ENCODE data around the gene PCDHA3. TPM values are rescaled to one million over a fixed set of nuclear protein-coding genes. Genes with fewer than 3 reads are reported as not detected.
"Not testable (repeated sequence)": the region's sequence is repeated elsewhere in the genome, so short reads cannot be mapped to it uniquely, and the experiment has no call there.

Gene PCDHA3
- polyA plus RNA-seq, 3 donors, result 0.11 to 0.52 (median 0.12) TPM

DNA sequence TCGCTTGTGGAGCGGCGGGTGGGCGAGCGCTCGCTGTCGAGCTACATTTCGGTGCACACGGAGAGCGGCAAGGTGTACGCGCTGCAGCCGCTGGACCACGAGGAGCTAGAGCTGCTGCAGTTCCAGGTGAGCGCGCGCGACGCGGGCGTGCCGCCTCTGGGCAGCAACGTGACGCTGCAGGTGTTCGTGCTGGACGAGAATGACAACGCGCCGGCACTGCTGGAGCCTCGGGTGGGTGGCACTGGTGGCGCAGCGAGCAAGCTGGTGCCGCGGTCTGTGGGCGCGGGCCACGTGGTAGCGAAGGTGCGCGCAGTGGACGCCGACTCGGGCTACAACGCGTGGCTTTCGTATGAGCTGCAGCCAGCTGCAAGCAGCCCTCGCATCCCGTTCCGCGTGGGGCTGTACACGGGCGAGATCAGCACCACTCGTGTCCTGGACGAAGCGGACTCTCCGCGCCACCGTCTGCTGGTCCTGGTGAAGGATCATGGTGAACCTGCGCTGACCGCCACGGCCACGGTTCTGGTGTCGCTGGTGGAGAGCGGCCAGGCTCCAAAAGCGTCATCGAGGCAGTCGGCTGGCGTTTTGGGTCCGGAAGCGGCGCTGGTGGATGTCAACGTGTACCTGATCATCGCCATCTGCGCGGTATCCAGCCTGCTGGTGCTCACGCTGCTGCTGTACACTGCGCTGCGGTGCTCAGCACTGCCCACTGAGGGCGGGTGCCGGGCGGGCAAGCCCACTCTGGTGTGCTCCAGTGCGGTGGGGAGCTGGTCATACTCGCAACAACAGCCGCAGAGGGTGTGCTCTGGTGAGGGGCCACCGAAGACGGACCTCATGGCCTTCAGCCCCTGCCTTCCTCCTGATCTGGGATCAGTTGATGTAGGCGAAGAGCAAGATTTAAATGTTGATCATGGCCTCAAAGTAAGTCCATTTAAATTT is 42.2 kb downstream of the PCDHA3 start:
- no peak overlapping the region for H3K27ac ChIP-seq (ENCODE audit: low read depth, low read length)
- WGBS, 3 donors, result 42 to 43% methylated on average over 50 to 87 of the region's 87 CpGs; no CpG with 5 or more reads in 1 of the 3 donors

DNA sequence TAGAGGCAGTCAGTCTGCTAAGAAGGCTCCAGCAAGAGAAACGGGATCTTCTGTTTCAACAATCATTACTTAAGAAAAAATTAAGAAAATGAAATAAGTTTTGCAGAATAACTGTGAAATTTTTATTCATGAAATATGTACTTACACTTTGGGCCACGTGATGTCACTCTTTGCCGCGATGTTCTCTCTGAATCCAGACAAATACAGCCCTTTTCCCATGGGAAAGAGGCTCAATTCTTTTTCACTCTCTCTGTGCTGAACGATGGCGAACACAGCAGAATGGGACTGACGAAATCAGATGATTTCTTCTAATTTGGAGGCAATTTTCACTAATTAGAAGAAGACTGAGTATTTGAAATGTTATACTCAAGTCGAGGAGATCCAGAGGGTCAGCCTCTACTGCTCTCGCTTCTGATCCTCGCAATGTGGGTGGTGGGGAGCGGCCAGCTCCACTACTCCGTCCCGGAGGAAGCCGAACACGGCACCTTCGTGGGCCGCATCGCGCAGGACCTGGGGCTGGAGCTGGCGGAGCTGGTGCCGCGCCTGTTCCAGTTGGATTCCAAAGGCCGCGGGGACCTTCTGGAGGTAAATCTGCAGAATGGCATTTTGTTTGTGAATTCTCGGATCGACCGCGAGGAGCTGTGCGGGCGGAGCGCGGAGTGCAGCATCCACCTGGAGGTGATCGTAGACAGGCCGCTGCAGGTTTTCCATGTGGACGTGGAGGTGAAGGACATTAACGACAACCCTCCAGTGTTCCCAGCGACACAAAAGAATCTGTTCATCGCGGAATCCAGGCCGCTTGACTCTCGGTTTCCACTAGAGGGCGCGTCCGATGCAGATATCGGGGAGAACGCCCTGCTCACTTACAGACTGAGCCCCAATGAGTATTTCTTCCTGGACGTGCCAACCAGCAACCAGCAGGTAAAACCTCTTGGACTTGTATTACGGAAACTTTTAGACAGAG is 47.6 kb downstream of the PCDHA3 start, which contains the start of gene PCDHA9:
Gene PCDHA9, plus strand, starts transcription at position 244 of the 964 bp plus-strand sequence. Its CDS starts 114 bp downstream, at position 358.
- not testable (repeated sequence) for H3K27ac ChIP-seq (ENCODE audit: low read depth, low read length)
- 16 to 22% methylated on average over 22 to 46 of the region's 48 CpGs; no CpG with 5 or more reads in 1 of the 3 donors for WGBS, 3 donors

GRCh38 chr5:140849831-140850634 is 49.2 kb downstream of the PCDHA3 start:
- H3K27ac ChIP-seq (ENCODE audit: low read depth, low read length), result not testable (repeated sequence)
- WGBS, 3 donors, result 38 to 45% methylated on average over 42 to 101 of the region's 101 CpGs; no CpG with 5 or more reads in 1 of the 3 donors

Other genes with a start within 250 kb of the PCDHA3 start
- 10 to 100 TPM in 2 of 3 donors, 1 to 10 TPM in 1; 9.6 to 33.1 (median 30.2) TPM for gene SRA1, start 243.6 kb upstream of the PCDHA3 start, polyA plus RNA-seq
- 10 to 100 TPM; 18.5 to 24.3 (median 22.2) TPM for gene APBB3, start 236.5 kb upstream of the PCDHA3 start, polyA plus RNA-seq
- 10 to 100 TPM; 31.2 to 65.9 (median 43.5) TPM for gene SLC35A4, start 236.2 kb upstream of the PCDHA3 start, polyA plus RNA-seq
- 100 to 1,000 TPM in 1 of 3 donors, 10 to 100 TPM in 2; 14.1 to 162 (median 73.4) TPM for gene CD14, start 167.9 kb upstream of the PCDHA3 start, polyA plus RNA-seq
- 10 to 100 TPM; 12.6 to 18.7 (median 17.5) TPM for gene TMCO6, start 161.6 kb upstream of the PCDHA3 start, polyA plus RNA-seq
- gene NDUFA2, start 153.4 kb upstream of the PCDHA3 start, polyA plus RNA-seq, result 100 to 1,000 TPM in 2 of 3 donors, 10 to 100 TPM in 1; 89.9 to 200 (median 187) TPM
- gene IK, start 153.2 kb upstream of the PCDHA3 start, polyA plus RNA-seq, result 10 to 100 TPM; 39.8 to 70.2 (median 65.8) TPM
- 10 to 100 TPM; 12.1 to 16.9 (median 15.7) TPM for gene WDR55, start 136.2 kb upstream of the PCDHA3 start, polyA plus RNA-seq
- 1 to 10 TPM in 1 of 3 donors, under 1 TPM in 2; 0.68 to 1.4 (median 0.79) TPM for gene DND1, start 127.5 kb upstream of the PCDHA3 start, polyA plus RNA-seq
- gene HARS1, start 109.7 kb upstream of the PCDHA3 start, polyA plus RNA-seq, result 10 to 100 TPM; 34.8 to 46.7 (median 44.6) TPM
- 10 to 100 TPM; 12.0 to 14.5 (median 12.1) TPM for gene HARS2, start 109.6 kb upstream of the PCDHA3 start, polyA plus RNA-seq
- 10 to 100 TPM; 26.8 to 91.7 (median 67.9) TPM for gene ZMAT2, start 100.6 kb upstream of the PCDHA3 start, polyA plus RNA-seq
- under 1 TPM in 2 of 3 donors, not detected in 1; 0.03 to 0.11 TPM for gene PCDHA1, start 14.9 kb upstream of the PCDHA3 start, polyA plus RNA-seq
- under 1 TPM in 2 of 3 donors, not detected in 1; 0.03 to 0.09 TPM for gene PCDHA2, start 6.2 kb upstream of the PCDHA3 start, polyA plus RNA-seq
- 1 to 10 TPM in 1 of 3 donors, under 1 TPM in 2; under 0.01 to 1.7 (median 0.04) TPM for gene PCDHA4, start 6.0 kb downstream of the PCDHA3 start, polyA plus RNA-seq
- gene PCDHA5, start 20.6 kb downstream of the PCDHA3 start, polyA plus RNA-seq, result under 1 TPM; 0.06 to 0.13 (median 0.11) TPM
- gene PCDHA6, start 26.9 kb downstream of the PCDHA3 start, polyA plus RNA-seq, result under 1 TPM in 2 of 3 donors, not detected in 1; 0.10 to 0.49 TPM
- under 1 TPM; 0.10 to 0.22 (median 0.14) TPM for gene PCDHA7, start 33.2 kb downstream of the PCDHA3 start, polyA plus RNA-seq
- under 1 TPM in 2 of 3 donors, not detected in 1; 0.01 to 0.07 TPM for gene PCDHA8, start 40.1 kb downstream of the PCDHA3 start, polyA plus RNA-seq
- under 1 TPM in 1 of 3 donors, not detected in 2; 0.02 TPM for gene PCDHA9, start 47.3 kb downstream of the PCDHA3 start, polyA plus RNA-seq
- under 1 TPM in 2 of 3 donors, not detected in 1; 0.11 to 0.17 TPM for gene PCDHA10, start 54.8 kb downstream of the PCDHA3 start, polyA plus RNA-seq
- gene PCDHA11, start 67.9 kb downstream of the PCDHA3 start, polyA plus RNA-seq, result under 1 TPM in 2 of 3 donors, not detected in 1; 0.03 to 0.15 TPM
- gene PCDHA12, start 74.3 kb downstream of the PCDHA3 start, polyA plus RNA-seq, result under 1 TPM in 2 of 3 donors, not detected in 1; 0.03 to 0.21 TPM
- gene PCDHA13, start 81.1 kb downstream of the PCDHA3 start, polyA plus RNA-seq, result under 1 TPM; 0.11 to 0.25 (median 0.16) TPM
- under 1 TPM in 2 of 3 donors, not detected in 1; 0.03 to 0.28 TPM for gene PCDHAC1, start 125.2 kb downstream of the PCDHA3 start, polyA plus RNA-seq
- gene PCDHAC2, start 165.4 kb downstream of the PCDHA3 start, polyA plus RNA-seq, result under 1 TPM; 0.11 to 0.28 (median 0.25) TPM